GM10266 (cell line): ENCODE results near the gene ZNF683.
"Not testable (repeated sequence)": the region's sequence is repeated elsewhere in the genome, so short reads cannot be mapped to it uniquely, and the experiment has no call there.

ENCODE experiments used
- DNase-seq: peaks from one replicate; pipeline ENCODE4 v3.0.0; 2012; ENCODE audit errors: extremely low spot score
- TF ChIP-seq, protein P1 (sequence below): IDR thresholded peaks from 2 replicates; pipeline ENCODE4 v1.5.1; 2012; ENCODE audit warnings: mild to moderate bottlenecking, low read depth; ENCODE audit not compliant: control insufficient read depth, insufficient read depth; ENCODE audit errors: missing control alignments

ZNF683 gene

DNA sequence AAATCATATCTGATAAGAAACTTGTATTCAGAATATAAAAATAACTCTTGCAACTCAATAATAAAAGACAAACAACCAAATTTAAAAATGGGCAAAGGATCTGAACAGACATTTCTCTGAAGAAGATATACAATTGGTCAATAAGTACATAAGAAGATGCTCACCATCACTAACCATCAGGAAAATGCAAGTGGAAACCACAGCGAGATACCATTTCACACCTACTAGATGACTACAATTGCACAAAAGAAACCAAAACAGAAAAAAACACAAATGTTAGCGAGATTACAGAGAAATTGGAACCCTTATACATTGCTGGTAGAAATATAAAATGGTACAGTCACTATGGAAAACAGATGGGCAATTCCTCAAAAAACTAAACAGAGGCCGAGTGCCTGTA, 11.5 kb upstream of the ZNF683 start:
- TF ChIP-seq, protein P1, sequence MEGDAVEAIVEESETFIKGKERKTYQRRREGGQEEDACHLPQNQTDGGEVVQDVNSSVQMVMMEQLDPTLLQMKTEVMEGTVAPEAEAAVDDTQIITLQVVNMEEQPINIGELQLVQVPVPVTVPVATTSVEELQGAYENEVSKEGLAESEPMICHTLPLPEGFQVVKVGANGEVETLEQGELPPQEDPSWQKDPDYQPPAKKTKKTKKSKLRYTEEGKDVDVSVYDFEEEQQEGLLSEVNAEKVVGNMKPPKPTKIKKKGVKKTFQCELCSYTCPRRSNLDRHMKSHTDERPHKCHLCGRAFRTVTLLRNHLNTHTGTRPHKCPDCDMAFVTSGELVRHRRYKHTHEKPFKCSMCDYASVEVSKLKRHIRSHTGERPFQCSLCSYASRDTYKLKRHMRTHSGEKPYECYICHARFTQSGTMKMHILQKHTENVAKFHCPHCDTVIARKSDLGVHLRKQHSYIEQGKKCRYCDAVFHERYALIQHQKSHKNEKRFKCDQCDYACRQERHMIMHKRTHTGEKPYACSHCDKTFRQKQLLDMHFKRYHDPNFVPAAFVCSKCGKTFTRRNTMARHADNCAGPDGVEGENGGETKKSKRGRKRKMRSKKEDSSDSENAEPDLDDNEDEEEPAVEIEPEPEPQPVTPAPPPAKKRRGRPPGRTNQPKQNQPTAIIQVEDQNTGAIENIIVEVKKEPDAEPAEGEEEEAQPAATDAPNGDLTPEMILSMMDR, result no peak

DNA sequence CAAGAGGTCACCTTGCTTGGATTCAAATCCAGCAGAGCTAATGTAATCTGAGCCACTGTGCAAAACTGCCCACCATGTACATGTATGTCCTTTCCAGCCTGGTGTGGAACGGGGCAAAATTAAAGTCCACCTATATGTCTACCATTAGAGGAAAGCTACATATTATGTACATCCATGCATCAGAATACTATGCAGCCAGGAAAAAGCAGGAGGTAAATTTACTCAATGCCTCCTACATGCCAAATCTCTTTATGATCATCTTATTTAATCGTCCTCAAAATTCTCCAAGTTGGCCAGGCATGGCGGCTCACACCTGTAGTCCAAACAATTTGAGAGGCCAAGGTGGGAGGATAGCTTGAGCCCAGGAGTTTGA, 6.3 kb upstream of the ZNF683 start:
- DNase-seq, result no peak
- TF ChIP-seq, protein P1, result no peak

More for the DNA sequence above, 11.5 kb upstream of the ZNF683 start:
- DNase-seq, result no peak

DNA sequence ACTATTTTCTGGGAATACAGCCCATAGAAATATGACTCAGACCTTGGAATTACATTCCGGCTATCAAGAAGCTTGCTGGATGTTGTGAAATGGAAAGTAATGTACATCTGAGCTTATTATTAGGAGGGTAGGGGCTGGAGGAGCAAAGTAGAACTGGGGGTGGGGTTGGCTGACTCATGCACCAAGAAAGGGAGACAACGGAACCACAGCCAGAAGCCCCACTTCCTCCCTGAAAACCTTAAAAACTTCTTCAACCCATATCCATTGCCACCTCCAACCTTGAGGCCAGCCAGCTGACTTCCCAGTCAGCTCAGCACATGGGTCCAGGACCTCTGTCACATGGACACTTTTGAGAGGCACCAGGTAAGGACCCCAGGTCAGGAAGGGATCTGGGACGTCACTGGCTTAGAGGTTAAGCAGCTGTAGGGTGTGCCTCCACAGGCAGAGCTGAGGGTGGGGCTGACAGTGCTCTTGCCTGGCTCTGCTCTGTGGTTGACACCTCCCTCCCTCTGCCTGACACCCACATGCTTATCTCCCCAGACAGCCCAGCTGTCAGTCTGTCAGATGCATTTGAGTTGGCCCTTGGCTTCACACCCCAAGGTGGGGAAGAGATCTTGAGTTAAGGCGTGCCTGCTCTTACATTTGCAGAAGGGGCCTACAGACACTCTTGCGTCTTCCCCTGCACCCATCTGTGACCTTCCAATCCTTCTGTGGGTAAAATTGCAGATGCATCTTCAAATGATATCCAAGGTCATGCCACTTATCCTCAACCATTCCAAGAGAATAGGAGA, 5.7 kb upstream of the ZNF683 start:
- TF ChIP-seq, protein P1, result no peak

DNA sequence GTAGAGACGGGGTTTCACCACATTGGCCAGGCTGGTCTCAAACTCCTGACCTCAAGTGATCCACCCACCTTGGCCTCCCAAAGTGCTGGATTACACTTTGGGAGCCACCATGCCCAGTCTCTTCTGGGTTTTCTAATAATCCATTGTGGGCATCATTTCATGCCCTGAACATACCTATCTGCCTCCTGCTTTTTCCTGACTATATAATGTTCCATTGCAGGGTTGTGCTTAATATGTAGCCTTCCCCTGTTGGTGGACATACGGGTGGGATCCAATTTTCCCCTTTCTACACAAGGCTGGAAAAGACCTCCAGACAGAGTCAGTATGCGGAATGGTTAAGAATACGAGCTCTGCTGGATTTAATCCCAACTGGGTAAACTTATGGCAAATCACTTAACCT, 3.5 kb upstream of the ZNF683 start:
- no peak for DNase-seq
- TF ChIP-seq, protein P1, result no peak

More for the DNA sequence above, 5.7 kb upstream of the ZNF683 start:
- DNase-seq, result peak; percentile 78

DNA sequence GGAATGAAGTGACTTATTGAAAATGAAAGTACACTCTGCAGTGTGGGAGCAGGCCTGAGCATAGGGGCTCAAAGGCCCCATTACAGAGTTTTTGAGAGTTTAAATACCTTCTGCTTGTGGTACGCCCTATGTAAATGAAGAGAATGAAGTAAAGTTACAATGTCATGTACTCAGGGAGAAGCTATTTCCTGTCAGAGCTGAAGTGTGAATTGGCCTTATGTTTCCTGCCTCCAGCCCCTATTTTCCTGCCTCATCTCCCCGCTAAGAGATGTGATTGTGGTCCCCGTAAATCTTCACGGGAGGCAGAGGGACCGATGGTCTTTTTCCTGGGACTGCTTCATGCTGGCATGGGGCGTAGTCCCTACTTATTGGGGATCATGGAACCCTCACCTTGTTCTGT, 2.5 kb upstream of the ZNF683 start:
- DNase-seq, result no peak
- TF ChIP-seq, protein P1, result no peak

DNA sequence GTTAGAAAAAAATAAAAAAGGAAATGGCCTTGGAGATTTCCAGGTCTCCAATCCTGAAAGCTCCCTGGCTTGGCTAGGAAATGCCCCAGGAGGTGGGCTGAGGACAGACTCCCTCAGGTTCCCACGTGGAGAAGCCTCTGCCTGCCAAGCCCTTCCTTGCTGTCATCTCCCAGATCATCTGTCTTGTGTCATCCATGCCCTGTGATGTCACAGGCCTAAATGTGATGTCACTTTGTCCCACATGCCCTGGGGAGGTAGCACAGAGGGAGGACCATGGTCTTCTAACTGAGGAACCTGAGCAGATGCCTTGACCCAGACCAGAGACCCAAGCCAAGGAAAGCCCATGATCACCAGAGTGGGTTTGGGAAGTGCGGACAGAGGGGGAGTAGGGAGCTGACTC, 1.8 kb upstream of the ZNF683 start:
- not testable (repeated sequence) for DNase-seq

DNA sequence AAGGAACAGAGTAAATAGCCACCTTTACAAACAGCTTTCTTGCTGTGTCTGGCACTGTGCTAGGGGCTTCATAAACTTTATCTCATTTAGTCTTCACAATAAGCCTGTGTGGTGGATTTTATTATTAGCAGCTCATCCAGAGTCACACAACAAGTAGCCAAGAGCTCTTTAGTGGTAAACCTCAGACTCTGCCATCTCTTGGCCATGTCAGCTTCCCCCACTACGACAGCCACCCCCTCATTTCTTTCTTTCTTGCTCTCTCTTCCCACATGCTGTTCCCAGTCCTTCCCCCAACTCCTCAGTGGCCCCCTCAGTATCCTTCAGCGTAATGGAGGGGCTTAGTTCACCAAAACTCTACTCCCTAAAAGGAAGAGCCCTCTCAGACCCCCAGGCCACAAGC, 1.2 kb upstream of the ZNF683 start:
- TF ChIP-seq, protein P1, result no peak

More for the DNA sequence above, 1.2 kb upstream of the ZNF683 start:
- no peak for DNase-seq
